Measurements from ENCODE around the gene DTL. TPM values are rescaled to one million over a fixed set of nuclear protein-coding genes. Genes with fewer than 3 reads are reported as not detected.

DTL gene
- 60.8 and 63.2 TPM in 2 replicates for total RNA-seq (2014; rRNA removed; shearing (Covaris generic))

GRCh38 chr1:212035123-212035834 is at the start of gene DTL, which contains the start of gene INTS7:
TSS of gene DTL (plus strand) at chr1:212035748. CDS start at chr1:212035891, 143 bp downstream.
TSS of gene INTS7 (minus strand) at chr1:212035557. CDS start at chr1:212035437, 120 bp downstream.

Small RNA genes lying within 50 kb of the gene (small RNA-seq; reads per million reads assigned to genes)
- gene MIR3122 (not detected), gene RF00568 (not detected), gene RN7SKP98 (not detected)

Other genes with a start within 250 kb of the DTL start
- gene LPGAT1, start 205.0 kb upstream of the DTL start, total RNA-seq (2014; rRNA removed; shearing (Covaris generic)), result 37.0 and 50.2 TPM in 2 replicates
- 24.1 and 28.3 TPM in 2 replicates for gene INTS7, start 191 bp upstream of the DTL start, total RNA-seq (2014; rRNA removed; shearing (Covaris generic))
- 17.4 and 19.2 TPM in 2 replicates for gene PPP2R5A, start 249.7 kb downstream of the DTL start, total RNA-seq (2014; rRNA removed; shearing (Covaris generic))

Data from A375 (cell line).